Renal pelvis (tissue), 12 donors: Measurements from ENCODE around the gene SNAPC5. TPM values are rescaled to one million over a fixed set of nuclear protein-coding genes. Genes with fewer than 3 reads are reported as not detected.
"Not testable (repeated sequence)": the region's sequence is repeated elsewhere in the genome, so short reads cannot be mapped to it uniquely, and the experiment has no call there.

Source experiments
- DNase-seq: peaks from one replicate; pipeline ENCODE4 v3.0.0-alpha.2; 2013
- long read RNA-seq, 16 experiments: transcript quantifications; one replicate each; lab custom pipeline, GENCODE V29; 2026
- polyA plus RNA-seq, 3 donors: library from polyadenylated mRNA; unstranded; fragments of 120-200 nt; gene quantifications; one replicate each; pipeline ENCODE4 v1.2.1, GENCODE V29; 2013; ENCODE audit not compliant: insufficient read length in 3 of 3

Gene SNAPC5, protein sequence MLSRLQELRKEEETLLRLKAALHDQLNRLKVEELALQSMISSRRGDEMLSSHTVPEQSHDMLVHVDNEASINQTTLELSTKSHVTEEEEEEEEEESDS
- polyA plus RNA-seq, result 10 to 100 TPM; 36.4 to 40.7 (median 40.2) TPM
- long read RNA-seq, donor 1, transcript SNAPC5-202 (3 exons, 1,002 nt), result major isoform, 22 of 28 reads
- long read RNA-seq, donor 1, transcript SNAPC5-201 (2 exons, 794 nt), result minor isoform, 5 of 28 reads
- long read RNA-seq, donor 1, partial matches to known transcripts, result 0 of 28 reads
- long read RNA-seq, donor 1, other reads (novel, unspliced or antisense), result 0 of 28 reads
- long read RNA-seq, donor 2, transcript SNAPC5-202 (3 exons, 1,002 nt), result major isoform, 19 of 27 reads
- long read RNA-seq, donor 2, transcript SNAPC5-201 (2 exons, 794 nt), result minor isoform, 7 of 27 reads
- long read RNA-seq, donor 2, partial matches to known transcripts, result 0 of 27 reads
- long read RNA-seq, donor 2, other reads (novel, unspliced or antisense), result 0 of 27 reads
- long read RNA-seq, donor 3, transcript SNAPC5-202 (3 exons, 1,002 nt), result major isoform, 8 of 15 reads
- long read RNA-seq, donor 3, partial matches to known transcripts, result 0 of 15 reads
- long read RNA-seq, donor 3, other reads (novel, unspliced or antisense), result 0 of 15 reads
- long read RNA-seq, donor 4, transcript SNAPC5-202 (3 exons, 1,002 nt), result major isoform, 23 of 33 reads
- long read RNA-seq, donor 4, transcript SNAPC5-201 (2 exons, 794 nt), result minor isoform, 8 of 33 reads
- long read RNA-seq, donor 4, partial matches to known transcripts, result 0 of 33 reads
- long read RNA-seq, donor 4, other reads (novel, unspliced or antisense), result 0 of 33 reads
- long read RNA-seq, donor 5, transcript SNAPC5-202 (3 exons, 1,002 nt), result major isoform, 5 of 10 reads
- long read RNA-seq, donor 5, partial matches to known transcripts, result 0 of 10 reads
- long read RNA-seq, donor 5, other reads (novel, unspliced or antisense), result 0 of 10 reads
- long read RNA-seq, donor 6, transcript SNAPC5-202 (3 exons, 1,002 nt), result major isoform, 13 of 17 reads
- long read RNA-seq, donor 6, partial matches to known transcripts, result 0 of 17 reads
- long read RNA-seq, donor 6, other reads (novel, unspliced or antisense), result 0 of 17 reads
- long read RNA-seq, donor 7, transcript SNAPC5-201 (2 exons, 794 nt), result minor isoform, 7 of 17 reads
- long read RNA-seq, donor 7, transcript SNAPC5-202 (3 exons, 1,002 nt), result major isoform, 8 of 17 reads
- long read RNA-seq, donor 7, partial matches to known transcripts, result 0 of 17 reads
- long read RNA-seq, donor 7, other reads (novel, unspliced or antisense), result 0 of 17 reads
- long read RNA-seq, donor 8, transcript SNAPC5-202 (3 exons, 1,002 nt), result major isoform, 10 of 13 reads
- long read RNA-seq, donor 8, partial matches to known transcripts, result 0 of 13 reads
- long read RNA-seq, donor 8, other reads (novel, unspliced or antisense), result 0 of 13 reads
- long read RNA-seq, donor 9, transcript SNAPC5-202 (3 exons, 1,002 nt), result major isoform, 15 of 21 reads
- long read RNA-seq, donor 9, partial matches to known transcripts, result 0 of 21 reads
- long read RNA-seq, donor 9, other reads (novel, unspliced or antisense), result 0 of 21 reads
- long read RNA-seq, donor 10, transcript SNAPC5-202 (3 exons, 1,002 nt), result major isoform, 7 of 10 reads
- long read RNA-seq, donor 10, partial matches to known transcripts, result 0 of 10 reads
- long read RNA-seq, donor 10, other reads (novel, unspliced or antisense), result 0 of 10 reads
- long read RNA-seq, donor 11, transcript SNAPC5-202 (3 exons, 1,002 nt), result major isoform, 5 of 10 reads
- long read RNA-seq, donor 11, partial matches to known transcripts, result 0 of 10 reads
- long read RNA-seq, donor 11, other reads (novel, unspliced or antisense), result 0 of 10 reads
- long read RNA-seq, donor 12, transcript SNAPC5-202 (3 exons, 1,002 nt), result major isoform, 15 of 23 reads
- long read RNA-seq, donor 12, transcript SNAPC5-201 (2 exons, 794 nt), result minor isoform, 7 of 23 reads
- long read RNA-seq, donor 12, partial matches to known transcripts, result 0 of 23 reads
- long read RNA-seq, donor 12, other reads (novel, unspliced or antisense), result 0 of 23 reads
- long read RNA-seq, donor 13, transcript SNAPC5-202 (3 exons, 1,002 nt), result major isoform, 5 of 18 reads
- long read RNA-seq, donor 13, partial matches to known transcripts, result 7 of 18 reads
- long read RNA-seq, donor 13, other reads (novel, unspliced or antisense), result 0 of 18 reads
- long read RNA-seq, donor 14, result 0 reads
- long read RNA-seq, donor 15, result 0 reads
- long read RNA-seq, donor 16, transcript SNAPC5-201 (2 exons, 794 nt), result minor isoform, 8 of 31 reads
- long read RNA-seq, donor 16, transcript SNAPC5-202 (3 exons, 1,002 nt), result major isoform, 18 of 31 reads
- long read RNA-seq, donor 16, partial matches to known transcripts, result 0 of 31 reads
- long read RNA-seq, donor 16, other reads (novel, unspliced or antisense), result 0 of 31 reads

DNA sequence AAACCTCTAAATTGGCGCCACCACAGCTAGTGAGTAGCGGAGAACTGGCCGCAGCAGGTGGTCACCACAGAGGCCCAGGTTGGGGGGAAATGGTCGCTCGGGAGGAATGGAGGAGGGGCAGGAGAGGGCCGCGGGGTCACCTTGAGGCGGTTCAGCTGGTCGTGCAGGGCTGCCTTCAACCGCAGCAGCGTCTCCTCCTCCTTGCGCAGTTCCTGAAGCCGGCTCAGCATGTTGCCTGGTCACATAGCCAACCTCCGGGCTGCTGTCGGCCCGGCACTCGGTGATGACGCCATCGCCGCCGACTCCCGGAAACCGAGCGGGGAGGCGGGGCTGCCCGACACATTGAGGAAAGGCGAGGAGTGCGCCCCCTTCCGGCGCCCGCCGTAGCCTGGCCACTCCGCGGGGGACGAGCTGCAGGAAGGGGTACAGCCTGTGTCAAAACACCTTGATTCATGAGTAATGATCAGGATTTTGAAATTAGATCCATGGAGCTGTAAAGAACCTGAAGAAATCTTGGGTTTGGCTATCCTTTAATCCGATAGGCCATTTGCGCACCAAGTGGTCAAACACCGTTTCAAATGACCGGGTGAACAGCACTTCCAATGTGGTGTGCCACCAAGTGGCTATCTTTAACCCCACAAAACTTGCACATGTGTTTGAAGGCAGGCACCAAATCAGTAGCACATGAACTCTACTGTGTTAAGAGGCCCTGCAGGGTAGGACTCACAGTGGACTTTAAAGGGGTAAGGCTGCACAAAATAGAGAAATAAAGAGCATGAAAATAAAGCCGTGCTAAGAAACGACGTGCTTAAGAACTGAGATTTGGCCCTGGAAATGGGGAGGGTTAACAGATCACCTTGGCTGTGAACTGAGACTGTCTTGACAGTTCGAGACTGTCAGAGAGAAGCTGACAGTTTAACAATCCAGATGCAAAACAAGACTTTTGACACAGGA lies at the start of gene SNAPC5:
TSS of gene SNAPC5 (minus strand) at position 261 of the 954 bp plus-strand sequence. CDS start at position 230, 31 bp downstream.
- DNase-seq, result peak; percentile 94

DNA sequence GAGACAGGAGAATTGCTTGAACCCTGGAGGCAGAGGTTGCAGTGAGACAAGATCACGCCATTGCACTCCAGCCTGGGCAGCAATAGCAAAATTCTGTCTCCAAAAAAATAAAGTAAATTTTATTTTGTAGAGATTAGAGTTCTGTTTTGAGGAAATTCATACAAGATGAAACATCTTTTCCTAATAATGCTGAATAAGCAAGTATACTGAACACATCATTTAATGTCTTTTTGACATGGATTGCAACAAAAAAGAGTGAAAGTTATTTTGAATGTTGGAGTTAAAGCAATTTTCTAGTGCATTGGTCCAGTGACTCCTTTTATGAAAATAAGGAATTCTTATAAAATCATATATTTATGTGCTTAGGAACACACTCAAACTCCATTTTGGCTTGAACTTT lies 47.7 kb upstream of the SNAPC5 start:
- no peak for DNase-seq

DNA sequence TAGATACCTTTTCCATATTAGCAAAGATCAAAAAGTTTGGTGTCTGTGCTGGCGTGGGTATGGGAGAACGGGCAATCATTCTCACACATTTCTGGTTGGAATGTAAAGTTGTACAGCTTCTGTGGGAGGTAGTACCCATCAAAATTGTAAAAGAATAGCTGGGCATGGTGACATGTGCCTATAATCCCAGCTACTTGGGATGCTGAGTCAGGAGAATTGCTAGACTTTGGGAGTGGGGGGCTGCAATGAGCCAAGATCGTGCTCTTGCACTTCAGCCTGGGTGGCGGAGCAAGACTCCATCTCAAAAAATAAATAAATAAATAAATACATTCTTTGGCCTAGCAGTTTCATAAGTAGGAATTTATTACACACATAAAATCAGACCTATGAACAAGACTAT lies 45.3 kb upstream of the SNAPC5 start:
- DNase-seq, result no peak

DNA sequence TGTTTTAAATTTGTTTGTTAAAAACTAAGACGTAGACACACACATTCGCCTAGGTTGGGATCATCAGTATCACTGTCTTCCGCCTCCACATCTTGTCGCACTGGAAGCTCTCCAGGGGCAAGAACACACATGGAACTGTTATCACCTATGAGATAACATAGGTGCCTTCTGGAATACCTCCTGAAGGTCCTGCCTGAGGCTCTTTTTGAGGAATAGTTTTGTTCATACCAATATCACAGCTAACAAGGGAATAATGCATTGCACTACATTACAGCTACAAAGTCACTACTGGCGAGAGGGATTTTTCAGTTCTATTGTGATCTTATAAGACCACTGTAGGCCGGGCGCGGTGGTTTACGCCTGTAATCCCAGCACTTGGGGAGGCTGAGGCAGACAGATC lies 37.5 kb upstream of the SNAPC5 start:
- no peak for DNase-seq

DNA sequence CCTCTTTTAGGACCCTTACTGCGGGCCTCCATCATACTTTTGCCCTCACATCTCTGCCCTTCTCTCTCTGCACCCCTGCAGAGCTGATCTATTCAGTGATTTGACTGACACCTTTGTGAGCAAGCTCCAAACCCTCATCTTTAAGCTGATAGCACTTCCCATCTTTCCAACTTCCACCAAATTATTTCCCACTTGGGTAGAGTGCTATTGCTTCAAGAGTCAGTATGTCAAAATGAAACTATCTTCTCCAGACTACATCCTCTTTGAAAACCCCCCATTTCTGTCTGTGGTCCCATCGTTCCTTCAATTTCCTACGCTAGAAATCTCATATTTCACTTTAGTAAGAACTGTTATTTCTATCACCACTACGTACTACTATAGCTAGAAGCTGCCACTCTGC lies 27.3 kb upstream of the SNAPC5 start:
- no peak for DNase-seq

DNA sequence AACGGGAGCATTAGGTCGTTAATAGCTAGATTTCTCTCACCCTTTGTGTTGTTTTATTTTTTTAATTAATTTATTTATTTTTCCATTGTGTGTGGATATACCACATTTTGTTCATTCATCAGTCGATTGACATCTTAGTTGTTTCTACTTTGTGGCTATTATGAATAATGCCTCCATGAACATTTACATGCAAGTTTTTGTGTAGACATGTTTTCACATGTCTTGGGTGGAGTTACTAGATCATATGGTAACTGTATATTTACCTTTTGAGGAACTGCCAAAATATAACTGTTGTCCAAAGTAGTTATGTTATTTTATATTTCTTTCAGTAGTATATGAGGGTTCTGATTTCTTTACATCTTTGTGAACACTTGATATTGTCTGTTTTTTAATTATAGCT lies 26.4 kb upstream of the SNAPC5 start:
- no peak for DNase-seq

DNA sequence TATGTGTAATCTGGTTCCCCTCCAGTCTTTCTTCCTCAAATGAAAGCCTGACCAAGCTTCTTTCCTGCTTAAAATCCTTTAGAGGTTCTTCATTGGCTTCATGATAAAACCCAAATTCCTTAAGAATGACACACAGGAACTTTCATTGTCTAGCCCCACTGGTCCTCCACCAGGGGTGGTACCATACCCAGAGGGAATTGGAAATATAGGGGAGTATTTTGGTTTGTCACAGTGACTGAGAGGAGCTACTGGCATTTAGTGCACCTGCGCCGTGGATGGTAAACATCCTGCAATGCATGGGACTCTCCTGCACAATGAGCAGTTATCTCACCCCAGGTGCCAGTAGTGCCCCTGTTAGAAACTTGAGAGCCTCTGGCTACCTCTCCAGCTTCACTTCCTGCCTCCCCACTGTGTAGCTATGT lies 18.4 kb upstream of the SNAPC5 start:
- DNase-seq, result no peak

DNA sequence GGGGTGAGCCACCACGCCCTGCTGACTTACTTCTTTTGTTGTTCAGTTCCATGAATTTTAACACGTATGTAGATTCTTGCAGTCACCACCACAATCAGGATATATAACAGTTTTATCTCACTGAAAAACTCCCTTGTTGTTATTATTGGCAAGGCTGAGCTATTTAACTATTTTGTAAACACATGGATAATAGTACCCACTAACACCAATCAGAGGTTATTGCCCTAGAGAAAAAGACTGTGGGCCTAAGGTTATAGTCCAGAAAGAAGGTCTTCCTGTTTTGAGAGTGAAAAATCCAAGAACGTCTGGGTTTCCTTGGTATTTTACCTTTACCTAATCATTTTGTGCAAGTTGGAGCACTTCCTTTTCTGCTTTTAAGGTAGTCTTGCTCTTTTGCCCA lies 17.0 kb upstream of the SNAPC5 start:
- no peak for DNase-seq

DNA sequence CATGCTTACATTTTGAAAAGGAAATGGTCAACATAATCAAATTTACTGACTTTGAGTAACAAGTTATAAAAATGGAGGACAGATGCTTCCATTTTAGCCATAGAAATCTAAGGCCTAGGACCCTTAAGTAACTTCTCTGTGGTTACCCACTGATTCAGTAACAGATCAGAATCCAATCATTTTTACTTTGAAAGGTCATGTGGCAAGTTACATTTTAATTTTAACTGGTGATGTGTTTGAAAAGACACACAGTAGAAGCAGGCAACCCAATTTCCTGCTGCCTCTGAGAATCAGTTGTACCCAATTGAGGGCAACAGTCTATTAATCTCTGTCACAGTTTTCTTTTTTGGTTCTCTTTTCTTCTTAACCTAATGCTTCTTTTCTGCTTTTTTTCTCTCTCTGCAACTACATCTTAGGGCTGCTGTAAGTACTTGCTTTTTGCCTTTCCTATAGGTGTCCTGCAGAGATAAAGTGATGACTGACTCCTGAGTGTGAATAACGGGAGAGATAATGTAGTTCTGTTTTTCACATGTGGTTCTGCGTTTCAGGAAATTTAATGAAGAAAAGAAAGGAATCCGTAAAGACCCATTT lies 10.8 kb upstream of the SNAPC5 start:
- no peak for DNase-seq

DNA sequence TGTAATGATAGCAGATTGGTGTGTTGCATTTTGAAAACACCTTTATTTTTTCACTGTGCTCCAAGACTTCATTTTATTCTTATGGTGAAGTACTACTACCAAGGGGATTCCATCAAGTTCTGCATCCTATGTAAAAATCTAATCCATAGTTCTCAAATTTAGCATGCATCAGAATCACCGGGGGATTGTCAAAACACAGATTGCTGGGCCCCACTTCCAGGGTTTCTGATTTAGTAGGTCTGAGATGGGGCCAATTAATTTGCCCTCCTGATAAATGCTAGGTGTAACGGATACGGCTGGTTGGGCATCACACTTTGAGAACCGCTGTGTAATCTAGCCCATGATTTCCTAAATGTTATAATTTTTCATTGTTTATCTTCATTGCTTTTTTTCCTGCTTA lies 8.3 kb upstream of the SNAPC5 start:
- DNase-seq, result no peak

DNA sequence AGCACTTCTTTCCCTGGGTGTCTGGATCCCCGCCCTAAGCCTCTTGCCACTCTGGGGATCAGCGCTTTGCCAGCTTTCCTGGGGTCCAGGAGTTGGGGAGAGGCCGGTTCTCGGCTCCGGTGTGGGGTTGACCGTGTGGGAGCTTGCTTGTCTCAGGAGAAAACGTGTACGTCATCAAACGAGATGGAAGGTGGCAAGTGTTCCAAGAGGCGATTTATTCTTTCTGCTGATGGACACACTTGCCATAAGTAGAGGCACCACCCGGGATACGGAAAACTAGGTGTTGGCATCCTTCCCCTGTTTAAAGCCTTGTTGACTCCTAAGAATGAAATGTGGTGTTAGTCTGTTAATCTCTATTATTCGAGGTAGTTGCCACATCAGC lies 7.9 kb upstream of the SNAPC5 start:
- DNase-seq, result no peak

DNA sequence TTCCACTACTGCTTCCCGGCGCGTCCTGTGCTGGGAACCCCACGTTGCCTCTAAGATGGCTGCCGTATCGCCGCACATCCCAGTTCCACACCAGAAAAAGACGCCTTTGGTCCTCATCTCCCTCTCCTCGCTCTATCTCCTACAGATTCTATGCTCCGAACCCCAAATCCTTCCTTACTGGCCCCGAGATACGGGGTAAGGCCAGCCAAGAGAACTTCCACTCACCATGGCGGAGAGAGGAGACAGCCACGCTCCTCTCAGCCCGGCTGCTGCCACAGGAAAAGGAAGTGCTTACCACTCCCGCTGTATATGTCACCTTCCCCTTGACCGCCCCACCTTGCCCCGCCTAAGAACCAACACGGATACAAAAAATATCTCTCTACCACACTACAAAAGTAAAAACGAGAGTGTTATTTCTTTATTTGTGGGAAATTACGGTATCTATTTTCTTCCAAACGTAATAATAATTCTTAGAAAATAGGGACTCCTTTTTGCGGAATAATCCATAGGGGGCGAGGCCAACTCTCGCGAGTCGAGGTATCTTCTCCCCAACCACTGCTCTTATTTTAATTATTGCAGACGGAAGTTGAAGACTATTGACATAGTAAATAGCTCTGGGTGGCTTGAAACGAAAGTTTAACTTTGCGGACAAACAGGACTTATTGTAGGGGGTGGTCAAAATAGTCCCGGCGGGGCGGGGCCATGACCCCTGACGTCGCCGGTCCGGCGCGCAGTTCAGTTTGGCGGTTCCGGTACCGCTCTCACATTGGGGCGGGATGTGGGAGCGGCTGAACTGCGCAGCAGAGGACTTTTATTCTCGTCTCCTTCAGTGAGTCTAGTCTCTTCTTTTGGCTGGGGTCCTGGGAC lies 7.2 kb upstream of the SNAPC5 start, which contains the start of the genes RPL4 and ZWILCH:
TSS of gene RPL4 (minus strand) at position 293 of the 867 bp plus-strand sequence. CDS start at position 228, 65 bp downstream.
TSS of gene ZWILCH (plus strand) at position 764 of the 867 bp plus-strand sequence. CDS start at position 777, 13 bp downstream.
- peak; percentile 86 for DNase-seq

DNA sequence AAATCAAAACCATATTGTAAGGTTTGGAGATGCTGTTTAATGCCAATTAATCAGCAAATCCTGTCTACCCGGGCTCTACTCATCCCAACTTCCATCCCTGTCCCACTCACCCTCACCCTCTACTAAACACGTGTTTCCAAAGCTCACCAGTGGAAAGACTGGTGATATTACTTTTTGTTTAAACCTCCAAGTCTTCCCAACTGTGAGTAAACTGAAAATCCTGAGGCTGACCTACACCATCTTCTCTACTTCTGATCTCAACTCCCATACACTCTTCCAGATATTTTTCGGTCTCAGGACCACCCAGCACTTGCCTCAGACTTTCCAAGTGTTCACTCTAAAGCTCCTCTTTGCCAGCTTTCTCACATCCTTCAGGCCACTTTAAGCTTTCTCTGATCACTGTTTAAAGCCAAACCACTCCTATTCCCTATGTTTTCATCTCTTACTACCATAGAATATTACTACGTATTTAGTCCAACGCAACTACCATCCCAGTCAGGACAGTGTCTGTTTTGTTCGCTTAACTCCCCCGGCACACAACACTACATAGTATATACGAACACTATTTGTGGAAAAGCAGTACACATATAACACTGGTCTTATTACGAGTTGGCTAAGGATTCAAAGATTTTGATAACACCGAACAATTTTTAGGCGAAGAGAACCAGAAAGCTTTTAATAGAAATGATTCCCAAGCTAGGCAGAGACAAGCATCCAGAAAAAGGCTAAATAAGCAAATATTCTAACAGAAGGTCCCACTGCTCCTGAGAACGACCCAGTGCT lies 6.4 kb upstream of the SNAPC5 start:
- DNase-seq, result no peak

DNA sequence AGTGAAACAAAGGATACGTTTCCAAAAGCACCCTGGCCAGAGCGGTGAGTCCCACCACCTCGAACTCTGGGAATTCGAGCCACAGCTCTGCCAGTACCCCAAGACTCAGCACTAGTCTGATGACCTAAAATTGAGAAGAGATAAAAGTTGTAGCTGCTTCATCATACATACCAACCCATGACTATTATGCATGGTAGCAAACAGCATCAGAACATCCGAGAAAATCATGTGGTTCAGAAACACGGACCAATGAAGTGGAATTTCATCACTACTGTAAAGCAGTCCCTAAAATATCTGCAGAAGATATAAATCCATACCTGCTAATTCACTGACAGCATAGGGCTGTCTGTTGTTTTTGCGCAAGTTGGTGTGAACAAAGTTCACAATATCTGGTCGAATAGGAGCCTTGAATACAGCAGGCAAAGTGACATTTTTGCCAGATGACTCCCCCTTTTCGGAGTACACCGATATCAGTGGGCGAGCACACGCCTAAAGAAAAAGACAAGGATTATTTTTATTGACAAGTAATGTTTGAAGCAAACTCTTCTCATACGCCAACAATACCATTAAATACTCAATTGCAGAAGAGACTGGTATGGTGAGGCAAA lies 5.6 kb upstream of the SNAPC5 start:
- not testable (repeated sequence) for DNase-seq

DNA sequence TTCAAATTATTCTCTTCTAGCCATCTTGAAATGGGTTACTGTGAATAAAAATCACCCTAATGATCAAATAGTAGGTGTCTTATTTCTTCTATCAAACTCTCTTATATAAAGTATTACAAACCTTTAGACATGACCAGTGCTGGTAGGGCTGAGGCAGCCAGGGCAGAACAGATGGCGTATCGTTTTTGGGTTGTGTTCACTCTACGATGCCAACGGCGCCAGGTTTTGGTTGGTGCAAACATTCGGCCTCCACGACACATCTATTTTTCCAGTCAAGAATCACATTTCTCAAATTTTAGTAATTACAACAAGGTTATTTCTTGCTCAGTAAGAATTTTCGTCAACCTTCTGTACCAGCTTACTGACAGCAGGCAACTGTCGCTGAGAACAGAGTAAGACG lies 4.9 kb upstream of the SNAPC5 start:
- DNase-seq, result no peak
